ENCODE data around the gene TTC12. TPM values are rescaled to one million over a fixed set of nuclear protein-coding genes. Genes with fewer than 3 reads are reported as not detected.

TTC12 gene
- total RNA-seq, 2 donors from 2014 or later: 4.6 to 6.3 TPM

DNA sequence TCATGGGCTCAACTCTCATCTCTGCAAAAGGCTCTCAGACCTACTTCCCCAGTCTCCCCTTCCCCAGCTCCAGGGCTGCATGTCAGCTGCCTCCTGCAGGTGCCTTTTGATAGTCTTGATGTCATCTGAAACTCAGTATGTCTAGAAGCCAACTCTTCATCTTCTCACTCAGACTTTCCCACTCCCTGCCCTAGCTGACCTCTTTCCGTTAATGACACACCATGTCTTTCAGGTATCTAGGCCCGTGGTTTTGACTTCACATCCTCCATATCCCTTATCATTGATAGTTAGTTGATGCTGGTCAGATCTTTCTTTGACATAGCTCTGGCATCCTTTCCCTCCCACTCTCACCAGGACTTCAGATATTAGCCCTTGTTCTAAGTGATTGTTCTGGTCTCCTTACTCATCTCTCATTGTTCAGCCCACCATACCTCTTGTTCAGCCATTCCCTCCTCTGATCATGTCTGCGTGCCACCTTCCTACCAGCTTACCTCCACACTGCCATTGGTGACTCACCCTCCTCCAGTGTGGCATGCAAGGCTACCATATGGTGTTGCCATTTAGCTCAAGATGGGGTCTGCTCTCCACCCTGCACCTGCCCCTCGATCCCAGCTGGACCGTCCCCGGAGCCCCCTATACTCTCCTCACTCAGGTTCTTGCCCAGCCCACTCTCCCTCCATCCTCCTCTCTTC is 18.4 kb downstream of the TTC12 start:
- no peak for DNase-seq (ENCODE audit: low spot score)

GRCh38 chr11:113334183-113334582 is 19.8 kb downstream of the TTC12 start:
- TF ChIP-seq, protein P1, sequence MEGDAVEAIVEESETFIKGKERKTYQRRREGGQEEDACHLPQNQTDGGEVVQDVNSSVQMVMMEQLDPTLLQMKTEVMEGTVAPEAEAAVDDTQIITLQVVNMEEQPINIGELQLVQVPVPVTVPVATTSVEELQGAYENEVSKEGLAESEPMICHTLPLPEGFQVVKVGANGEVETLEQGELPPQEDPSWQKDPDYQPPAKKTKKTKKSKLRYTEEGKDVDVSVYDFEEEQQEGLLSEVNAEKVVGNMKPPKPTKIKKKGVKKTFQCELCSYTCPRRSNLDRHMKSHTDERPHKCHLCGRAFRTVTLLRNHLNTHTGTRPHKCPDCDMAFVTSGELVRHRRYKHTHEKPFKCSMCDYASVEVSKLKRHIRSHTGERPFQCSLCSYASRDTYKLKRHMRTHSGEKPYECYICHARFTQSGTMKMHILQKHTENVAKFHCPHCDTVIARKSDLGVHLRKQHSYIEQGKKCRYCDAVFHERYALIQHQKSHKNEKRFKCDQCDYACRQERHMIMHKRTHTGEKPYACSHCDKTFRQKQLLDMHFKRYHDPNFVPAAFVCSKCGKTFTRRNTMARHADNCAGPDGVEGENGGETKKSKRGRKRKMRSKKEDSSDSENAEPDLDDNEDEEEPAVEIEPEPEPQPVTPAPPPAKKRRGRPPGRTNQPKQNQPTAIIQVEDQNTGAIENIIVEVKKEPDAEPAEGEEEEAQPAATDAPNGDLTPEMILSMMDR (IDR thresholded peaks at IDR 0.05): no peak
- H3K4me1 ChIP-seq: no peaks in the 10 kb centered on the region
- H3K4me3 ChIP-seq: no peak overlapping the region
- DNase-seq (ENCODE audit: low spot score): no peak
- no peaks in the 10 kb centered on the region for H3K27me3 ChIP-seq
- H3K36me3 ChIP-seq: peaks cover 51% of the 10 kb centered on the region
- H3K27ac ChIP-seq: no peak overlapping the region
- H3K9me3 ChIP-seq: peaks cover 0 to 8% of the 10 kb centered on the region in 2 donors

More for the DNA sequence above, 18.4 kb downstream of the TTC12 start:
- no peaks in the 10 kb centered on the region for H3K4me1 ChIP-seq
- H3K36me3 ChIP-seq: peaks cover 54% of the 10 kb centered on the region
- H3K9me3 ChIP-seq: peaks cover 0 to 8% of the 10 kb centered on the region in 2 donors
- no peak overlapping the region for H3K4me3 ChIP-seq
- no peaks in the 10 kb centered on the region for H3K27me3 ChIP-seq
- no peak overlapping the region for H3K27ac ChIP-seq
- TF ChIP-seq, protein P1 (IDR thresholded peaks at IDR 0.05): no peak

- Histone ChIP-seq H3K27me3 (no peaks in the 10 kb centered on the region), H3K27ac (no peak overlapping the region), H3K36me3 (peaks cover 66% of the 10 kb centered on the region), H3K4me3 (no peak overlapping the region), H3K9me3 (peaks cover 0 to 8% of the 10 kb centered on the region in 2 donors), H3K4me1 (no peaks in the 10 kb centered on the region)
- TF ChIP-seq, protein P1 (IDR thresholded peaks at IDR 0.05): no peak
- DNase-seq (ENCODE audit: low spot score): no peak
Measured at GRCh38 chr11:113338730-113339129, 24.3 kb downstream of the TTC12 start.

- Histone ChIP-seq H3K36me3 (peaks cover 69% of the 10 kb centered on the region), H3K27me3 (no peaks in the 10 kb centered on the region), H3K9me3 (peaks cover 0 to 8% of the 10 kb centered on the region in 2 donors), H3K27ac (no peak overlapping the region), H3K4me3 (no peak overlapping the region), H3K4me1 (no peaks in the 10 kb centered on the region)
- no peak for DNase-seq (ENCODE audit: low spot score)
- TF ChIP-seq, protein P1 (IDR thresholded peaks at IDR 0.05): no peak
Measured at GRCh38 chr11:113339929-113340589, 25.7 kb downstream of the TTC12 start.

- Histone ChIP-seq H3K9me3 (peaks cover 0 to 4% of the 10 kb centered on the region in 2 donors), H3K27me3 (no peaks in the 10 kb centered on the region), H3K36me3 (peaks cover 54% of the 10 kb centered on the region), H3K4me3 (no peak overlapping the region), H3K4me1 (no peaks in the 10 kb centered on the region), H3K27ac (no peak overlapping the region)
- no peak for DNase-seq (ENCODE audit: low spot score)
- TF ChIP-seq, protein P1 (IDR thresholded peaks at IDR 0.05): no peak
Measured at GRCh38 chr11:113341388-113342165, 27.2 kb downstream of the TTC12 start.

Measured in right atrium auricular region (tissue), 2 donors.